C4-2B (cell line): ENCODE measurements around the gene CBX1.

Experiments used
- CTCF ChIP-seq: fragments of 450-650 bp; conservative IDR thresholded peaks from 2 replicates; pipeline ENCODE4 v1.5.1; 2017; ENCODE audit warnings: mild to moderate bottlenecking
- ZFX ChIP-seq: fragments of 450-650 bp; IDR thresholded peaks from 2 replicates; pipeline ENCODE4 v1.6.1; 2017

- TF ChIP-seq CTCF (no peak), ZFX (no peak)
Measured at GRCh38 chr17:48132385-48132784, 31.1 kb upstream of the CBX1 start.
